C1 segment of cervical spinal cord (tissue), 14 donors: ENCODE data around the gene FUOM.
"Not testable (repeated sequence)": the region's sequence is repeated elsewhere in the genome, so short reads cannot be mapped to it uniquely, and the experiment has no call there.

Source experiments
- DNase-seq, 14 donors: peaks; one replicate each; lab custom pipeline; 2025; lab: John Stamatoyannopoulos, UW

FUOM gene

GRCh38 chr10:133368153-133368552, 10.3 kb upstream of the FUOM start:
- DNase-seq, result no peak

- not testable (repeated sequence) for DNase-seq
Measured at GRCh38 chr10:133367461-133367860, 9.6 kb upstream of the FUOM start.

DNA sequence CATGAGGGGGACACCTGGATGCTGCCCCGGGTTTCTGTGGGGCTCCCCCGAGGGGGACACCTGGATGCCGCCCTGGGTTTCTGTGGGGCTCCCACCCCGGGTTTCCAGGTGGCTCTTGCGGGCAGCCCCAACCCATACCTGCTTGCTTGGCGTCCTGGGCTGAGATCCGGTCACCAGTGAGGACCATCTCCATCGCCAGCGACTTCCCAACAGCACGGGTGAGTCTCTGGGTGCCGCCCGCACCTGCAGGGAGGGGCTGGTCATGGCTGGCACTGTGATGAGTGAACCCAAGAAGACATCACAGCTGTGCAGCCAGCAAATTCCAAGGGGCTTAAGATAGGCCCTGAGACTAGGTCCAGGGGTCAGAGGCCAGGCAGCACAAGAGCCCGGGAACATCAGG, 8.9 kb upstream of the FUOM start:
- no peak for DNase-seq

DNA sequence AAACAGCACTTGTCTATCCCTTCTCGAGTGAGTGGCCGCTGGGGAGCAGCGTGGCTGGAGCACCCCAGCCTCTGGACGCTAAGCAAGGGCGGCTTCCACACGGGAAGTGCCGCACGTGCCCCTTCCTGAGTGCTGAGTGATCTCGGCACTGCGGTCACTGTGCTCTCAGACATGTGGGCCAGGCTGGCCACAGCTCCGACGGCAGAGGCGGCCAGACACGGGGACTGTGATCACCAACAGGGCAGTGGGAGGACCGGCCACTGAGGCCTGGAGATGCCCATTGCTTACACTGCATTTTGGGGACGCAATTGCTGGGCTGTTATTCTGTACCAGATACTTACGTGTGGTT, 8.3 kb upstream of the FUOM start:
- no peak for DNase-seq

DNA sequence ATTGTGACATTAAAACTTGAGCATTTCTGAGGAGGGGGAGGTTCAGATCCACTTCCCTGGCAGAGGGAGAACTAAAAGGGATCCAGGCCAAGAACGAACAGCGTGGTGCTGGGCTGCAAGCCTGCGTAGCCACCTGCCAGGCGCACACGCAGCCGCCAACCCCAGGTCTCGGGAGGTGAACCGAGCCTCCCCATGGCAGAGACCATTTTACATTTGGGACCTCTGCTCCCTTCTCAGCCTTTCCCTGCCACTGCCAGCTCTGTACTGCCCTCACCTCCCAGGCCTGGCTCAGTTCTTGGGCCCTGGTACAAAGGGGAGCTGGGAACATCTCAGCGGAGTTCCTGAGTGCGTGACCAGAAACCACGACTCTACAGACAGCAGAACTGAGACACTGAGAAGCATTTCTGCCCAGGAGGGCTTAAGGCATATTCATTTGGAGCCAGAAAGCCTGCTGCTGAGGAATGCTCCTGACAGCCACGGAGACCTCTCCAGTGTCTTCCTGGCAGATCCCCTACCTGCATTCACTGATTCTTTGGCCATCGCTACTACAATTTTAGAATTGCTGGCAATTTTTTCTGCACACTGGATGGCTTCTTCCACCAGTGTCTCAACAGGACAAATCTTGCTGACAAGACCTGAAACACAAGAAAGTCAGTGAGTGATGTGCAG, 7.8 kb upstream of the FUOM start:
- DNase-seq, result peak in 1 of 14 donors; percentile 82

GRCh38 chr10:133364645-133365431, 7.0 kb upstream of the FUOM start:
- peak in 1 of 14 donors; percentile 82 for DNase-seq

DNA sequence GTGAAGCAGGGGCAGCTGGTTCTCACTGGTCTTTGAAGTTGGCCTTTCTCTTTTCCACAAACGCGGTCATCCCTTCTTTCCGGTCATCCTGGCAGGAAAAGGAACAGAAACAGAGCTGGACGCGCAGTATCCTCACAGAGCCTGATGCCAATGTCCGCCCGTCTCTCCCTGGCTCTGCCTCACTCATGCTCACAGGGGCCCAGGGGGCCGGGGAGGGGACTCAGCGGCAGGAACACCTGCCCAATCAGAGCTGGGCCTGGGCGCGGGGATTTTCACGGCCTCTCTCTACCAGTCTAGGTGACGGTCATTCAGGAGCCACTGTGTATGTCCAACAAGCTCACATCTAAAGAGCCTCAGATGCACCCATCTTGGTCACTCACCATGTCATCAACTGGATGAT, 5.0 kb upstream of the FUOM start:
- no peak for DNase-seq

DNA sequence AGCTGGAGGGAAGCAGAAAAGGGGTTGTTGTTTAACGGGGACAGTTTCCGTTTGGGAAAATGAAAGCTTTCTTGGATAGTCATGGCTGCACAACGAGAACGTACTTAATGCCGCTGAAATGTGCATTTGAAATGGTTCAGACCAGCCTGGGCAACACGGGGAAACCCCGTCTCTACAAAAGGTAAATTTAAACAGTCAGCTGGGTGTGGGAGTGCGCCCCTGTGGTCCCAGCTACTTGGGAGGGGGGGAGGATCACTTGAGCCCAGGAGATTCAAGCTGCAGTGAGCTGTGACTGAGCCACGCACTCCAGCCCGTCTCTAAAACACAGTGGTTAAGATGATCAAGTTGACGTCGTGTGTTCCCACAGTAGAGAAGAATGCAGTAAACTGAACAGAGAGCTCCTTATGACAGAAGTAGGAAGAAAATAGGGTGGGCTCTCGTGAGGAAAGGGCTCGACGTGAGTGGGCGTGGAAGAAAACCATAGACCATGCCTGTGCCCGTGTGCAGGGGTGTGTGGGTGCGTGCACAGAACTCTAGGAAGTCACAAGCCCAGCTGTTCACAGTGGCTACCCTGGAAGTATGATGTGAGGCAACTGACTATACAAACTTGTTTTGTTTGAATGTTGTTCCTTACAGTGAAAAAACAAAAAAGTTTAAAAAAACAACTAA, 4.1 kb upstream of the FUOM start:
- no peak for DNase-seq

DNA sequence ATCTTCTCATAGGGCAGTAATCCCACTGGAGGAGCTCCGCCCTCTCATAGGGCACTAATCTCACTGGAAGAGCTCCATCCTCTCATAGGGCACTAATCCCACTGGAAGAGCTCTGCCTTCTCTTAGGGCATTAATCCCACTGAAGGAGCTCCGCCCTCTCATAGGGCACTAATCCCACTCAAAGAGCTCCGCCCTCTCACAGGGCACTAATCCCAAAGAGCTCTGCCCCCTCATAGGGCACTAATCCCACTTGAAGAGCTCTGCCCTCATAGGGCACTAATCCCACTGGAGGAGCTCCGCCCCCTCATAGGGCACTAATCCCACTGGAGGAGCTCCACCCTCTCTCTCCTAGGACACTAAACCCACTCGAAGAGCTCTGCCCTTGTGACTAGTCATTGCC, 3.4 kb upstream of the FUOM start:
- no peak for DNase-seq

GRCh38 chr10:133359972-133360610, 2.3 kb upstream of the FUOM start:
- no peak for DNase-seq

GRCh38 chr10:133359554-133359971, 1.7 kb upstream of the FUOM start:
- DNase-seq, result peak in 1 of 14 donors; percentile 33

- DNase-seq, result no peak
Measured at GRCh38 chr10:133358925-133359310, 1.1 kb upstream of the FUOM start.

- DNase-seq, result no peak
Measured at GRCh38 chr10:133358162-133358924, 524 bp upstream of the FUOM start.

DNA sequence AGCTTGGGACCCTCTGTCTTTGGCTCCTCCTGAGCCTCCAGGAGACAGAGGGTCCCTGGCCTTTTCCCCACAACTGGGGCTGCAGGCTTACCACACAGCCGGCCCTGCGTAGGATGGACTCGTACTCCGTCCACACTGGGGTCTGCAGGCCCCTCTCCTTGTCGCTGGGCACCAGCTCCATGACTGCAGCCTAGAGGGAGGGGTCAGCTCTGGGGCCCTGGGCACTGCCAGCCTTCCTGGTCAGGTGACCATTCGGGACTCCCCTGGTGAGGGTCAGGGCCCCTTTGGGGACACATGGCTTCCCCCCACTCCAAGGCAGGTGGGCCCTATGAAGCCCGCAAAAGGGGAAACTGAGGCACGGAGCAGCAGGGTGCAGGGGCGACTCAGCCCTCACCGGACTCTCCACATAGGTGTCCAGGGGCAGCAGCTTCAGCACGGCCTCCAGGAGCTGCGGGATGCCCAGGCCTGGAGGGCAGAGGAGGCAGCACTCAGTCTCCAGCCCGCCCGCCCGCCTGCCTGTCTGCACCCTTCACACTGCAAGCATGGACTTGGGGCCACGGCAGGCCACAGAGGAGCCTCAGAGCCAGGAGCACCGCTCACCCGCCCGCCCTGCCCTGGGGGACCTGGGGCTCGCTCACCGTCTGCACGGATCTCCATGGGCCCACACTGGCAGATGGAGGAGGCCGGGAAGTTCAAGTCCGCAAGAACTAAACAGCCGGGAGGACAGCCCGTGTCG, 1.1 kb downstream of the FUOM start:
- no peak for DNase-seq

DNA sequence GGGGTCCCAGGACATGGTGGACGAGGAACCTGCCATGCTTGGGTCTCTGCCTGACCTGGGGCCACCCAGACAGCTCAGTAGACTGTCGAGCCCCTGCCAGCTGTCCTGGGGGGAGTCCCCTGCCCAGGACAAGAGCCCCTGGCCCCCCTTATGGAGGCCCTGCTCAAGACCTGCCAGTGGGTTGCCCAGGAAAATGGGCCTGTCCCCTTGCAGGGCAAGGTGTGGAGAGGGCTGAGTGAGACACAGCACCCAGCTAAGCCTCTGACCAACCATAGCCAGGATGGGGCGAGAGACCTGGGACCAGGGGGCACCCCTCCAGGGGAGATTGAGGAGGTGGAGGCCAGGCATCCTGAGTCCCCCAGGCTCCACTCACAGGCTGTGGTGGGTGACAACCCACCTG, 1.8 kb downstream of the FUOM start:
- no peak for DNase-seq

- no peak for DNase-seq
Measured at GRCh38 chr10:133355266-133355665, 2.6 kb downstream of the FUOM start.

GRCh38 chr10:133354672-133355240, 3.1 kb downstream of the FUOM start:
- DNase-seq, result no peak

DNA sequence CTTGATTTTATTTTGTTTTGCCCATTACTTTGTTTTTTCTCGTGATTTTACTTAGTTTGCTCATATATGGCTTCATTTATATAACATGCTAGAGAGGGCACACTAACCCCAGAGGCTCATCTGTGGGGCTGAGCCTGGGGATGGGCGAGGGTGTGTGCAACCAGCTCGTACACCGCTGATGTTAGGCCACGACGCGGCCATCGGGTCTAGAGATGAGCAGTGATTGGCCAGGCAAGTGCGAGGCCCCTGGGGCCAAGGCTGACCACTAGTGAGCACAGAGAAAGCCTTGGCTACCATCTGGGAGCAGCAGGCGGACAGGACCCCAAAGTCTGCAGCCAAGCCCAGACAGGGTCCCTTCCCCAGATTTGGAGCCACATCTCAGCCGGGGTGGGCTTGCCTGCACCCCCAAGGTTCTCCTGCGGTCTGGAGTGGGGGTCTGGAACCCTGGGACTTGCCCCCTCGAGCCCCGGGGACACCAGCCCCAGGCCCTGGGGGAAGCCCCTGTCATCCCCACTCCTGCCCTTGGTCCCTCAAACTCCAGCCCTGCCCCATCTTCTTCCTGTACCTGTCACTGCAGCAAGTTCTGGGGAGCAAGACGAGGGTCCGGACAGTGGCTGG, 3.7 kb downstream of the FUOM start:
- no peak for DNase-seq

- DNase-seq, result peak in 1 of 14 donors; percentile 37
Measured at GRCh38 chr10:133353202-133353959, 4.4 kb downstream of the FUOM start.
